Metanephros (tissue), 1 donor: ENCODE results near the gene FGF4. TPM values are rescaled to one million over a fixed set of nuclear protein-coding genes. Genes with fewer than 3 reads are reported as not detected.

Experiments used
- total RNA-seq: library from RNA; depleted of rRNA; stranded (reverse); fragments of >200 nt; gene quantifications from one replicate; pipeline ENCODE4 v1.2.3, GENCODE V29; 2014

The FGF4 gene
- not detected for total RNA-seq

GRCh38 chr11:69775163-69775755, at the start of gene FGF4:
Gene FGF4, minus strand, starts transcription at chr11:69775341. Its CDS starts 257 bp downstream, at chr11:69775084.

GRCh38 chr11:69818603-69819441, 43.7 kb upstream of the FGF4 start, which contains the start of gene FGF3:
Gene FGF3, minus strand, starts transcription at chr11:69819416. Its CDS starts 483 bp downstream, at chr11:69818933.

Other genes starting within 250 kb of the FGF4 start
- gene CCND1, start 134.2 kb downstream of the FGF4 start, total RNA-seq: 233 TPM
- 15.5 TPM for gene LTO1, start 100.0 kb downstream of the FGF4 start, total RNA-seq
- gene FGF19, start 71.3 kb downstream of the FGF4 start, total RNA-seq: 0.70 TPM
- gene FGF3, start 44.1 kb upstream of the FGF4 start, total RNA-seq: not detected